Erythroblast (primary cell): Measurements from ENCODE around the gene EDEM1.

Experiments used
- GATA1 ChIP-seq: IDR thresholded peaks from 2 replicates; pipeline ENCODE4 v1.6.1; 2011; ENCODE audit warnings: low read depth, mild to moderate bottlenecking, control low read depth, low read length, moderate library complexity
- POLR2A ChIP-seq: IDR thresholded peaks from 2 replicates; pipeline ENCODE4 v1.6.1; 2011; ENCODE audit warnings: mild to moderate bottlenecking, low read length

GRCh38 chr3:5258526-5258925, 71.0 kb downstream of the EDEM1 start:
- TF ChIP-seq POLR2A: no peak
- TF ChIP-seq GATA1: no peak
